ENCODE data around the gene ADAM22.

The ADAM22 gene

DNA sequence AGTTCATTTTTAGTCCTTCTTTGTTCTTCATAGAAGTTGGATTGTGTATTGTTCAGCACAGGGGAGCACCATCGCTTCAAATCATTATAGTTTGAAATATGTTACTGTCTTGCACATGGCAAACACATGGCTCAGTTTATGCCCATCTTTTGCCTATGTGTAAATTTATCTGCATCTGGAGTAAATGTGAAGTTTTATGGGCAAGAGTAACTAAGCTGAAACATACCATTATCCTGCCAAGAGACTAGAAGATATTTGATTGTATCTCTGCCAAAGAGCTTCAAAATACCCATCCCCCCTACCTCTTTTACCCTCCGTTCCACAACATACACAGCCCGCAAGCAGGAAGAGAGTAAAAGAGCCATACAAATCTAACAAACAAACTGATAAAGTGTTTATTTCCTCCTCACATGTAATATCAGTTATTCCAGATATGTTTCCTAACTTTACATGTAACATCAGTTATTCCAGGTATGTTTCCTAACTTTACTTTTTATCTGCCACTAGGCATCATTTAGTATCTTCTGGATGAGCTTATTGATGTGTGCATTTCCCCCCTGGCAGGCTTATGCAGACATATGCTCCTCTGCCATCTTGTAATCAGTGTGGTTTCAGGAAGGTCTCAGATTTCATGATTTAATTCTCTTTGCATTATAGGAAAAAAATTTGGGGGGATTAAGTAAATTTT is 158.1 kb downstream of the ADAM22 start:
- Histone ChIP-seq H3K4me3 (ENCODE audit: low read depth in 1 of 2, low read length in 2 of 2) (no peak overlapping the region), H3K27me3 (ENCODE audit: control insufficient read depth in 1 of 2, insufficient read depth in 2 of 2, low read length in 2 of 2) (no peaks in the 10 kb centered on the region), H3K27ac (ENCODE audit: low read depth, low read length) (no peak overlapping the region)

DNA sequence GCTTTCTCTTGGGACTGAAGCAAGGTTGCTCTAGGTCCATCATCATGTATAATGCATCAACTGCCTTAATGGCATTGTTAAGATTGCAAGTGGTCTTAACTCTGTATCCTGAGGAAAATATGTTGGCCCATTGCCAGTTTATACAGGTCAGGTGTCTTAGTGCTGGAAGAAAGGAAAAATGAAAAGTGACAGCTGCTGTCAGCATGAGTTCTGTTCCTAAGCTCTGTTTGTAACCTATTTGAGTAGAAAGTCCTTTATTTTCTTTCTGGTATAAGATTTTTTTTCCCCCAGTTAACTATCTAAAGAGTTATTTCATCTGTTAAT is 158.6 kb downstream of the ADAM22 start:
- H3K9me3 ChIP-seq (ENCODE audit: control insufficient read depth in 1 of 2, low read length in 2 of 2), result no peaks in the 10 kb centered on the region
- H3K27me3 ChIP-seq (ENCODE audit: control insufficient read depth in 1 of 2, insufficient read depth in 2 of 2, low read length in 2 of 2), result no peaks in the 10 kb centered on the region
- no peak overlapping the region for H3K4me3 ChIP-seq (ENCODE audit: low read depth in 1 of 2, low read length in 2 of 2)
- no peak overlapping the region for H3K9ac ChIP-seq (ENCODE audit: low read depth in 1 of 2, low read length in 2 of 2)
- H3K36me3 ChIP-seq (ENCODE audit: control insufficient read depth in 1 of 2, insufficient read depth in 2 of 2, low read length in 2 of 2), result no peaks in the 10 kb centered on the region
- no peak overlapping the region for H3K27ac ChIP-seq (ENCODE audit: low read depth, low read length)
- H3K4me1 ChIP-seq (ENCODE audit: control insufficient read depth in 1 of 2, insufficient read depth in 2 of 2, low read length in 2 of 2), result peaks cover 0 to 4% of the 10 kb centered on the region in 2 donors

More for the DNA sequence above, 158.1 kb downstream of the ADAM22 start:
- no peaks in the 10 kb centered on the region for H3K9me3 ChIP-seq (ENCODE audit: control insufficient read depth in 1 of 2, low read length in 2 of 2)
- H3K9ac ChIP-seq (ENCODE audit: low read depth in 1 of 2, low read length in 2 of 2), result no peak overlapping the region
- no peaks in the 10 kb centered on the region for H3K36me3 ChIP-seq (ENCODE audit: control insufficient read depth in 1 of 2, insufficient read depth in 2 of 2, low read length in 2 of 2)
- H3K4me1 ChIP-seq (ENCODE audit: control insufficient read depth in 1 of 2, insufficient read depth in 2 of 2, low read length in 2 of 2), result peaks cover 0 to 4% of the 10 kb centered on the region in 2 donors

DNA sequence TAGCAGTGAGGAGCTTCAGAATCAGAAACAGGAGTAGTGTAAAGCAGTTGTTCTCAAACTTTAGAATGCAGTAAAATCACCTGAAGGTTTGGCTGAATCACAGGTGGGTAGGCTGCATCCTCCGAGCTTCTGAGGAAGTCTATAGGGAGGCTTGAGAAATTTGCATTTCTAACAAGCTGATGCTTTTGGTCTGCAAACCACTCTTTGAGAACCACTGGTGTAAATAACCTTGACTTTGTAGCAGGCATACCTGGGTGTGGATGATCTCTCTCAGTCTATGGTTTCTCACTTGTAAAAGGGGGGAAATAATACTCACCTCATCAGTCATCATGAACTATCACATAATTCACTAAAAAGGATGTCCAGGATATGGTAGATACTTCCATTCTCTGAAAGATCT is 167.7 kb downstream of the ADAM22 start:
- H3K9ac ChIP-seq (ENCODE audit: low read depth in 1 of 2, low read length in 2 of 2), result no peak overlapping the region
- H3K9me3 ChIP-seq (ENCODE audit: control insufficient read depth in 1 of 2, low read length in 2 of 2), result no peaks in the 10 kb centered on the region
- no peak overlapping the region for H3K27ac ChIP-seq (ENCODE audit: low read depth, low read length)
- no peak overlapping the region for H3K4me3 ChIP-seq (ENCODE audit: low read depth in 1 of 2, low read length in 2 of 2)
- no peaks in the 10 kb centered on the region for H3K36me3 ChIP-seq (ENCODE audit: control insufficient read depth in 1 of 2, insufficient read depth in 2 of 2, low read length in 2 of 2)
- no peaks in the 10 kb centered on the region for H3K4me1 ChIP-seq (ENCODE audit: control insufficient read depth in 1 of 2, insufficient read depth in 2 of 2, low read length in 2 of 2)
- no peaks in the 10 kb centered on the region for H3K27me3 ChIP-seq (ENCODE audit: control insufficient read depth in 1 of 2, insufficient read depth in 2 of 2, low read length in 2 of 2)

DNA sequence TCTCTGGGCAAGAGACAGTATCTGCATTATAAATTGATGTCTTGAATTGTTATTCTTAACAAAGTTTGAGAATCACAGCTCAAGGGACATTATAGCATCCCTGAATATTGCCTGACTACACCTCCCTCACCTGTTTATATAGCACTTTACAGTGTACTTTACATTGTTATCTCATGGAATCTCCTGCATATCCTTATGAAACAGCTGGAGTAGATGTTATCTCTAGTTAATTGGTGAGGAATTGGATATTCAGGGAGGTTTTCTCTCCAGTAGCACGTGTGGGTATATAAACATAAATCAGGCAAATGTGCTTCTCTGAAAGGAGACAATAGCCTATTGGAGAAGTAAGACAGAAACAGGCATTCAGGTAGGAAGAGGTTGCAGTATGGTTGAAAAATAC is 168.6 kb downstream of the ADAM22 start:
- H3K27ac ChIP-seq (ENCODE audit: low read depth, low read length), result no peak overlapping the region
- H3K36me3 ChIP-seq (ENCODE audit: control insufficient read depth in 1 of 2, insufficient read depth in 2 of 2, low read length in 2 of 2), result no peaks in the 10 kb centered on the region
- no peaks in the 10 kb centered on the region for H3K4me1 ChIP-seq (ENCODE audit: control insufficient read depth in 1 of 2, insufficient read depth in 2 of 2, low read length in 2 of 2)
- no peaks in the 10 kb centered on the region for H3K9me3 ChIP-seq (ENCODE audit: control insufficient read depth in 1 of 2, low read length in 2 of 2)
- H3K9ac ChIP-seq (ENCODE audit: low read depth in 1 of 2, low read length in 2 of 2), result no peak overlapping the region
- H3K27me3 ChIP-seq (ENCODE audit: control insufficient read depth in 1 of 2, insufficient read depth in 2 of 2, low read length in 2 of 2), result no peaks in the 10 kb centered on the region
- no peak overlapping the region for H3K4me3 ChIP-seq (ENCODE audit: low read depth in 1 of 2, low read length in 2 of 2)

DNA sequence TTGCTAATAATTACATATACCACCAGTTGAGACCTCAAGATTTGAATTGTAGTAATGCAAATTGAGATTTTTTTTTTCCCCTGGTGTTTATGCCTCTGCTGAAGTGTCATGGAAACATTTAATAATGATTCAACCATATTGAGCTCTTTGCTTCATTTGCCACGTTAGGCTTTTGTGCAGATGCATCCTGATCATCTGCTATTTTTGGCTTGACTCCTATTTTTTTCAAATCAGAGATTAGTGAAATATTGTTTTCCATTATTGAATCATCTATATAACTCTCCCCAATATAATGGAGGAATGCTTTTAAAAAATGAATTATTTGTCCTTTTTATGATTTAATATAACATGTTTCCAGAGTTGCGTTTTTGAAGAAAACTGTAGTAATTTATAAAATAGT is 170.7 kb downstream of the ADAM22 start:
- Histone ChIP-seq H3K9me3 (ENCODE audit: control insufficient read depth in 1 of 2, low read length in 2 of 2) (no peaks in the 10 kb centered on the region), H3K27ac (ENCODE audit: low read depth, low read length) (no peak overlapping the region)

DNA sequence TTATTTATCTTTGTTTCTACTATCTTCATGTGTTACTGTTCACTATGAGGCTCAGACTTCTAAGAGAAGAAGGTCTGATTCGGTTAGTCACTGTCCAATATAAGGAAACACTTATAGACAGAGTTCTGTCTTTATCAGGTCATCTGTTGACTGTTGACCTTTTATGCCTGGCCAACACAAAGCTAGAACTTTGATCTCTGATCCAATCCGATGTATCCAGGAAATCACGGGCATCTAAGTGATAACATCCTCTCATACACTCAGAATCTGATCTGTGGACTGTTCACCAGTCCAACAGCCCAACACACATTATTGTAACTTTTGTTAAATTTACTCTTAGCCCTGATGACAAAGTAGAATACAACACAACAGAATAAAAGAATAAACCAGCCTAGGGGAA is 171.2 kb downstream of the ADAM22 start:
- no peaks in the 10 kb centered on the region for H3K36me3 ChIP-seq (ENCODE audit: control insufficient read depth in 1 of 2, insufficient read depth in 2 of 2, low read length in 2 of 2)
- no peak overlapping the region for H3K9ac ChIP-seq (ENCODE audit: low read depth in 1 of 2, low read length in 2 of 2)
- H3K9me3 ChIP-seq (ENCODE audit: control insufficient read depth in 1 of 2, low read length in 2 of 2), result no peaks in the 10 kb centered on the region
- H3K27me3 ChIP-seq (ENCODE audit: control insufficient read depth in 1 of 2, insufficient read depth in 2 of 2, low read length in 2 of 2), result no peaks in the 10 kb centered on the region
- no peaks in the 10 kb centered on the region for H3K4me1 ChIP-seq (ENCODE audit: control insufficient read depth in 1 of 2, insufficient read depth in 2 of 2, low read length in 2 of 2)
- H3K27ac ChIP-seq (ENCODE audit: low read depth, low read length), result no peak overlapping the region
- H3K4me3 ChIP-seq (ENCODE audit: low read depth in 1 of 2, low read length in 2 of 2), result no peak overlapping the region

More for the DNA sequence above, 170.7 kb downstream of the ADAM22 start:
- no peaks in the 10 kb centered on the region for H3K4me1 ChIP-seq (ENCODE audit: control insufficient read depth in 1 of 2, insufficient read depth in 2 of 2, low read length in 2 of 2)
- no peaks in the 10 kb centered on the region for H3K27me3 ChIP-seq (ENCODE audit: control insufficient read depth in 1 of 2, insufficient read depth in 2 of 2, low read length in 2 of 2)
- no peaks in the 10 kb centered on the region for H3K36me3 ChIP-seq (ENCODE audit: control insufficient read depth in 1 of 2, insufficient read depth in 2 of 2, low read length in 2 of 2)
- no peak overlapping the region for H3K4me3 ChIP-seq (ENCODE audit: low read depth in 1 of 2, low read length in 2 of 2)
- no peak overlapping the region for H3K9ac ChIP-seq (ENCODE audit: low read depth in 1 of 2, low read length in 2 of 2)

DNA sequence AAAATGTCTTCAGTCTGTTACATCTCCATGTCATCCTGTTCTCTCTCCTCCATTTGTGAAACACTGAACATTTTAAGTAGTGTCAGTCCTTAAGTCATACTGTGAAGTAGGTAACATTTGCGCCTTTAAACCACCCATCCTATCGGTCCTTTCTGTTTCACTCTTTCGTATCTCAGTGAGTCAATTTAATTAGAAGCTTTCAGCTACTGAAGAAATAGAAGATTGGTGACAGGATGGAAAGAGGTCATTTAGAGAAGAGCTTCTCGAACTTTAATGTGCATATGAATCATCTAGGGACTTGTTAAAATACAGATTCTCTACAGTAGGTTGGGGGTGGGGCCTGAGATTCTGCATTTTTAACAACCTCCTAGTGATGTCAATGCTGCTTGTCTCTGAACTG is 172.4 kb downstream of the ADAM22 start:
- Histone ChIP-seq H3K27me3 (ENCODE audit: control insufficient read depth in 1 of 2, insufficient read depth in 2 of 2, low read length in 2 of 2) (no peaks in the 10 kb centered on the region), H3K4me3 (ENCODE audit: low read depth in 1 of 2, low read length in 2 of 2) (no peak overlapping the region), H3K36me3 (ENCODE audit: control insufficient read depth in 1 of 2, insufficient read depth in 2 of 2, low read length in 2 of 2) (no peaks in the 10 kb centered on the region), H3K27ac (ENCODE audit: low read depth, low read length) (no peak overlapping the region), H3K4me1 (ENCODE audit: control insufficient read depth in 1 of 2, insufficient read depth in 2 of 2, low read length in 2 of 2) (no peaks in the 10 kb centered on the region), H3K9ac (ENCODE audit: low read depth in 1 of 2, low read length in 2 of 2) (no peak overlapping the region), H3K9me3 (ENCODE audit: control insufficient read depth in 1 of 2, low read length in 2 of 2) (no peaks in the 10 kb centered on the region)

DNA sequence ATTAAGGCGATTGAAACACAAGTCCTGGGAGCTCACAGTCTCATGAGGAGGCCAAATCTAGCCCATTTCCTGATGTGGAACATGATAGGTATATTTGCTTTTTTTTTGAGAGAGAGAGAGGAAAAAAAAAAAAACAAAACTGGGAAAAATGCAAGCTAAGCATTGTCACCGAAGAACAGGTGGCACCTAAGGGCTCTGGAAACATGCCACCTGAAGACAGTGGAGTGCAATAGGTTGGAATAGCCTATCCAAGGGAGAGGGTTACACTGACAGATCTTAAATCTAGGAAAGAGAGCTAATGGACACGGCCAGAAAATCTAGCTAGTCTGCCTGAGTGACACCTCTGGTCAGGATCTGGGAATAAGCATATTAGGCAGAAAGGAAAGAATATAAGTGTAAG is 175.6 kb downstream of the ADAM22 start:
- H3K9ac ChIP-seq (ENCODE audit: low read depth in 1 of 2, low read length in 2 of 2), result no peak overlapping the region
- no peaks in the 10 kb centered on the region for H3K4me1 ChIP-seq (ENCODE audit: control insufficient read depth in 1 of 2, insufficient read depth in 2 of 2, low read length in 2 of 2)
- H3K36me3 ChIP-seq (ENCODE audit: control insufficient read depth in 1 of 2, insufficient read depth in 2 of 2, low read length in 2 of 2), result no peaks in the 10 kb centered on the region
- no peak overlapping the region for H3K27ac ChIP-seq (ENCODE audit: low read depth, low read length)
- no peaks in the 10 kb centered on the region for H3K9me3 ChIP-seq (ENCODE audit: control insufficient read depth in 1 of 2, low read length in 2 of 2)
- no peak overlapping the region for H3K4me3 ChIP-seq (ENCODE audit: low read depth in 1 of 2, low read length in 2 of 2)
- H3K27me3 ChIP-seq (ENCODE audit: control insufficient read depth in 1 of 2, insufficient read depth in 2 of 2, low read length in 2 of 2), result no peaks in the 10 kb centered on the region

DNA sequence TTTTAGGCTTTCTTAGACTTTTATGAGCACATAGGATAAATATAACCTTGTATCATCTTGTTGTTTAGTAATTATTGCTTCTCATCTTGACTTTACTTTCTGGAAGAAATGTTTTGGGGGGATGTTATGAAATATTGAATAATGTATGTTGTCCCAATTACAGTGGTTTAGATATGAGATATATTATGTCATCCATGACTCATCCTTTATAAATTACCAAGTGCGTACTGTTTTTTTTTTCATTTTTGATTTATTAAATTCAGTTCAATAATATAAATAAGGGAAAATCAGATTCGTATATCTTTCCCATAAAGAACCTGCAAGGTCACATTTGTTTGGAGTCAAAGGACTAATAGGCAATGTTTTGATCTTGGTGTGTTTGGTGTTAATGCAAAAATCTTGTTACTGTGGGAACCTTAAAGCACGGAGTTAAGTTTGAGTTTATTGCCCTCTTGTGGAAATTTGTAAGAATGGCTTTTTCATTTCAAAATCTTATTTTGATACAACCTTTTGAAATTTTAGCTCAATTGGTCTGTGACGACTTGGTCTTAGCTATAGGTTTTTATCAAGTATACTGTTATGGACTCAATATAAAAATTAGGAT is 177.2 kb downstream of the ADAM22 start:
- Histone ChIP-seq H3K36me3 (ENCODE audit: control insufficient read depth in 1 of 2, insufficient read depth in 2 of 2, low read length in 2 of 2) (no peaks in the 10 kb centered on the region), H3K9me3 (ENCODE audit: control insufficient read depth in 1 of 2, low read length in 2 of 2) (no peaks in the 10 kb centered on the region), H3K9ac (ENCODE audit: low read depth in 1 of 2, low read length in 2 of 2) (no peak overlapping the region), H3K4me1 (ENCODE audit: control insufficient read depth in 1 of 2, insufficient read depth in 2 of 2, low read length in 2 of 2) (no peaks in the 10 kb centered on the region), H3K4me3 (ENCODE audit: low read depth in 1 of 2, low read length in 2 of 2) (no peak overlapping the region), H3K27me3 (ENCODE audit: control insufficient read depth in 1 of 2, insufficient read depth in 2 of 2, low read length in 2 of 2) (no peaks in the 10 kb centered on the region), H3K27ac (ENCODE audit: low read depth, low read length) (no peak overlapping the region)

DNA sequence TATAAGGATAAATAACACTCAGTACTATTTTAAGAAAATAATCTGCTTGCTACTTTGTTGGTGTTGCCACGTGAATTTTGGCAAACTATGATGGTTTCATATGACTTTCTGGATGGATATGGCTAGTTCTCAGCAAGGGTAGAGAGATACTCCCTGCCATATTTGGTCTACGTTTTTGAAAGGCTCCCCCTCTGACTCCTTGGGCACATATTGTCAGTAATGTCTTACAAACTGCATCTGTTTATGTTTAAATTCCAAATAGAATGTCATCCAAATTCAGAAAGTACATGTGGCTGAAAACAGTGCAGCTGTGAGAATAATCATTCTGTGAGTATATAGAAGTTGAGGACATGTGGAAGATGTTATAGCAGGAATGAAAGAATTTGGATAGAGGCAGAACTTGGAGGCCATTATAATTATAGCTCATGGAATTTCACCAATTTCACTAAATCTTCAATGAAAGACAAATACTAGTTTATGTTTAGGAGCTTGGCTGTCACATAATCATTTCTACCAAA is 178.0 kb downstream of the ADAM22 start:
- Histone ChIP-seq H3K4me3 (ENCODE audit: low read depth in 1 of 2, low read length in 2 of 2) (no peak overlapping the region), H3K9me3 (ENCODE audit: control insufficient read depth in 1 of 2, low read length in 2 of 2) (no peaks in the 10 kb centered on the region), H3K4me1 (ENCODE audit: control insufficient read depth in 1 of 2, insufficient read depth in 2 of 2, low read length in 2 of 2) (no peaks in the 10 kb centered on the region), H3K36me3 (ENCODE audit: control insufficient read depth in 1 of 2, insufficient read depth in 2 of 2, low read length in 2 of 2) (no peaks in the 10 kb centered on the region), H3K27me3 (ENCODE audit: control insufficient read depth in 1 of 2, insufficient read depth in 2 of 2, low read length in 2 of 2) (no peaks in the 10 kb centered on the region), H3K9ac (ENCODE audit: low read depth in 1 of 2, low read length in 2 of 2) (no peak overlapping the region), H3K27ac (ENCODE audit: low read depth, low read length) (no peak overlapping the region)

Data from duodenal mucosa (tissue), 2 donors.